PC-3 (cell line): Measurements from ENCODE around the gene PTGER3.

Experiments used
- EZH2phosphoT487 ChIP-seq: fragments of 300-600 bp; sonication (generic); IDR thresholded peaks from 2 replicates; pipeline ENCODE4 v1.6.1; 2018; ENCODE audit warnings: mild to moderate bottlenecking, antibody characterized with exemption, low read length, borderline replicate concordance
- TF ChIP-seq, protein P1 (sequence below): fragments of 300-600 bp; sonication (generic); conservative IDR thresholded peaks from 2 replicates; pipeline ENCODE4 v1.5.1; 2017; ENCODE audit warnings: antibody characterized with exemption, low read depth, mild to moderate bottlenecking, low read length

DNA sequence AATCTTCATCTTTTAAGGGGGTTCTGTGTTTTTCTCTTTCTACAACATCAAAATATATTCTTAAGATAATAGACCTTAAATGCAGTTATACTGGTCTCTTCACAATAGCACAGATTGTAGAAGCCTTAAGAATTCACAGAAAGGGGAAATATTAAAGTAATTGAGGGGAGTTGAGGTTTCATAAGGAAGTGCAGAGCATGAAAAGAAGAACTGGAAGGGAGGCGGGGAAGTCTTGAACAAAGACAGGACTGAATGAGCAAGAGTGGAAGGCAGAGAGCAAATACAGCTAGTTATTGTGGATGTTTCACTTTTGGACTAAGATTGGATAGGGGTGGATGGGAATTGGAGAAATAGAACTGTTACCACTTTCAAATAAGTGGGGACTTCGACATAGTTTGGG lies 67.7 kb downstream of the PTGER3 start:
- TF ChIP-seq, protein P1, sequence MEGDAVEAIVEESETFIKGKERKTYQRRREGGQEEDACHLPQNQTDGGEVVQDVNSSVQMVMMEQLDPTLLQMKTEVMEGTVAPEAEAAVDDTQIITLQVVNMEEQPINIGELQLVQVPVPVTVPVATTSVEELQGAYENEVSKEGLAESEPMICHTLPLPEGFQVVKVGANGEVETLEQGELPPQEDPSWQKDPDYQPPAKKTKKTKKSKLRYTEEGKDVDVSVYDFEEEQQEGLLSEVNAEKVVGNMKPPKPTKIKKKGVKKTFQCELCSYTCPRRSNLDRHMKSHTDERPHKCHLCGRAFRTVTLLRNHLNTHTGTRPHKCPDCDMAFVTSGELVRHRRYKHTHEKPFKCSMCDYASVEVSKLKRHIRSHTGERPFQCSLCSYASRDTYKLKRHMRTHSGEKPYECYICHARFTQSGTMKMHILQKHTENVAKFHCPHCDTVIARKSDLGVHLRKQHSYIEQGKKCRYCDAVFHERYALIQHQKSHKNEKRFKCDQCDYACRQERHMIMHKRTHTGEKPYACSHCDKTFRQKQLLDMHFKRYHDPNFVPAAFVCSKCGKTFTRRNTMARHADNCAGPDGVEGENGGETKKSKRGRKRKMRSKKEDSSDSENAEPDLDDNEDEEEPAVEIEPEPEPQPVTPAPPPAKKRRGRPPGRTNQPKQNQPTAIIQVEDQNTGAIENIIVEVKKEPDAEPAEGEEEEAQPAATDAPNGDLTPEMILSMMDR = no peak
- no peak for TF ChIP-seq EZH2phosphoT487
